ENCODE results near the gene CHKB.
"Not testable (repeated sequence)": the region's sequence is repeated elsewhere in the genome, so short reads cannot be mapped to it uniquely, and the experiment has no call there.

CHKB gene

DNA sequence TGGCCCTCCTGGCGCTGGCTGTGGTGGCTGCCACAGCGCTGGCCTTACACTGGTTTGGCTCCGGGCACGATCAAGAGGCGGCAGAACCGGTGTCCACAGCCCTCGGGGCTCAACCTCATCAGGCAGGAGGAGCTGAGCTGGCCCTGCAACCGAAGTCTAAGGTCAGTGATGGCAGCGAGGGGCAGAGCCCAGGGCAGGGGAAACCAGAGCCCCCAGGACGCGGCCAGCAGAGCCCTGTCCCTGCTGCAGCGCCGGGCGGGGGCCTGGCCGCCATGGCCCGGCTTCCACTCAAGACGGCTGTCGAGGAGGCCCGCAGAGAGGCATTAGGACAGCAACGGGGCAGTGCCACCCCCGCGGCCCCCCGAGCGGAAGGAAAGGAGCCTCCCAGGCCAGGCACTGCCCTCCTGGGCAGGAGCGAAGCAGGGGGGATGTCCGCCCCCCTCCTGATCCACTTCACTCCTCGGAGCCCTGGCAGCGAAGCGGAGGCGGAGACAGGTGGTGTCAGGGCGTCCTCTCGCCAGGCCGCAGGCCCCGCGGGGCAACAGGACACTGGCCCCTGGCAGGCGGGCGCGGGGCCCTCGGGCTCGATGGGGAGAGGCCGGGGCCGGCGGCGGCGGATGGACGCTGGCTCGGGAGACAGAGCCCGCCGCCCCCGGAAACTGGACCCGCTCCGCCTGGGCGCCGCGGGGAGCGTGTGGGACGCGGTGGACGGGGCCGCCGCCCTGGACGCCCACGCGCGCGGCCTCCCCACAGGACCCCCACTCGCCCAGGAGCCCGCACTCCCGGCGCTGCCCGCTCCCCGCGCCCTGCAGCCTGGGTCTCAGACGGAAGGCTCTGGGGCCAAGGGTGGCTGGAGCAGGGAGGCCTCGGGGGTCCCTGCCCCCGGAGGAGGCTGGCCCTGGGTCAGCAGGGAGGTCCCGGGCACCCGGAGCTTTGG lies 36.1 kb downstream of the CHKB start:
- no peak for DNase-seq

DNA sequence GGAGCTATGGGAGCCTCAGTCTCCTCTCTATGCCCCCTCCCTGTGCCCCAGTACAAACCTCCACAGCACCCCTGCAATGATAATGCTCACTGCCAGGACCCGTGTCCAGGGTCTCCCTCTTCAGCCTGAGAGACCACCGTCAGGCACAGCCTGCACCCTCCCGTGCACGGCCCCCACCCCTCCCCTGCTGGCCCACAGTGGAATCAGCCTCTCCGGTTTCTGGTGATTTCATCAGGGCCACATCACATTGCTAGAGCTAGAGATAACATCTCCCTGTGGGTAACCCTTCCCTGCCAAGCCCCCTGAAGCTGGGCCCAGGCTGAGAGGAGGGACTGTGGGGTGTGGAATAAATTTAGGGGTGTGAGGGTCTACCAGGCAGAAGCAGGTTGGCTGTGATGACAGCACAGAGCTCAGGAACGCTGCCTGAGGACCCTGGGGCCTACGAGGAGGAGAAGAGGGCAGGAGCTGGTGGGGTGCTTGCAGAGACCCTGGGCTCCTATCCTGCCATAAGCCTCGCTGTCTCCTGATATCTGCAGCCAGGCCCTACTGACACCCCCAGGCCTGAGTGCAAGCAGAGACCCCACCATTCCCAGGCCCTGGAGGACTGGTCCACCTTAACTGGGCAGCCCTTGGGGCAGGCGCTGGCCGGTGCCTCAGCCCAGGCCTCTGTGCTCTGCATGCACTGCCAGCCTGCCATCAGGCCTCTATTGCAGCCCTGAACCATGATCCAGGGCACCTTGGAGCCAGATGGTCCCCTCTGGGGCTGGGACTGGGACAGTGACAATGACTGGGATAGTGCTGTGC lies 36.9 kb downstream of the CHKB start, which contains the start of gene KLHDC7B:
KLHDC7B (plus strand) TSS at position 378 of the 804 bp plus-strand sequence; CDS start at position 723, 345 bp downstream.
- no peak for DNase-seq

DNA sequence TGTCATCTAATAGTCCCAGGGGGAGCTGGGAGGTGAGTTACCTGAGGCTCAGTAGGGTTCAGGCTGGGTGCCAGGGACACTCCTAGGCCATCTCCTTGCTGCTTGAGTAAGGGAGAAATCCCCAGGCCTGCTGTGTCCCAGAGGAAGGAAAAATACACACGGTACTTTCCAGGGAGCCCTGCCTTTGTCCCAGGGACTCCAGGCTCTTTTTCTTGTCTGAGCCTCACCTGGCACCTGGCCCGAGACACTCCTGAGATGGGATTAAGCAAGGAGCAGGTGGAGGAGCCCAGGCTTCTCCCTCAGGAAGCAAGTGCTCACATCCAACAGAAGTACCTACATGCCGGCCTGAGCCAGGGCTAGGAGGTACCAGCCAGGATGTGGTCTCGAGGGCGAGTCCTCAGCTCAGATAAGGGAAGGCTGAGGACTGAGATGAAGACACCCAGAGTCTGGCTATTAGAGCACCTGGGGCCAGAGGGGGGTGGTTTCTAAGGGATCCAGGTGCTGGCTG lies 37.8 kb downstream of the CHKB start:
- no peak for DNase-seq

DNA sequence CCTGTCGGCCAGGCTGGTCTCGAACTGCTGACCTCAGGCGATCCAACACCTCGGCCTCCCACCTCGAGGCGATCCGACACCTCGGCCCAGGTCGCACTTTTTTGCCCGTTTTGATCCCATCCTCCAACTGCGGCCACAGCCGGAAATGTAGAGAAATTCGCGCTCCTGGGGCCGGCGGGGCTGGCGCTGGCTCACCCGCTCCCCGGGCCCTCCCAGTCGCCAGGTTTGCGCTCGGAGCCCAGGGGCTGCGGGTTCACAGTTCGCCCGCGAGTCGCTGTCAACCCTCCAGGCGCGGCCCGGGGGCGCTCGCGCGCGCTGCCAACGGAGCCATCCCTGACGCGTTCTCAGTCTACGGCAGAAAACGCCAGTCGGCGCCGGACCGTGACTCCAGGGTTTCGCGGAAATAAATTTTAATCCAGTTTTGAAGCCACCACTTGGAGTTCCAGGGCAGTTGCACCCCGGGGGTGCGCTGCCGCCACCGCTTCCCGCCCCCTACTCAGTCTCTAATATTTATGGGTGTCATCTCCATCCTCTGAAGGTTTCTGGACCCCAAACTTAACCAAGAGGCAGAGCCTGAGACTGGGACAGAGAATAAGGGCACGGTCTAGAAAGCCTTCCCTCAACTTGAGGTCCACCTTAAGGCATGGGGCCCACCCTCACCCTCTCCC lies 38.4 kb downstream of the CHKB start:
- DNase-seq = no peak

DNA sequence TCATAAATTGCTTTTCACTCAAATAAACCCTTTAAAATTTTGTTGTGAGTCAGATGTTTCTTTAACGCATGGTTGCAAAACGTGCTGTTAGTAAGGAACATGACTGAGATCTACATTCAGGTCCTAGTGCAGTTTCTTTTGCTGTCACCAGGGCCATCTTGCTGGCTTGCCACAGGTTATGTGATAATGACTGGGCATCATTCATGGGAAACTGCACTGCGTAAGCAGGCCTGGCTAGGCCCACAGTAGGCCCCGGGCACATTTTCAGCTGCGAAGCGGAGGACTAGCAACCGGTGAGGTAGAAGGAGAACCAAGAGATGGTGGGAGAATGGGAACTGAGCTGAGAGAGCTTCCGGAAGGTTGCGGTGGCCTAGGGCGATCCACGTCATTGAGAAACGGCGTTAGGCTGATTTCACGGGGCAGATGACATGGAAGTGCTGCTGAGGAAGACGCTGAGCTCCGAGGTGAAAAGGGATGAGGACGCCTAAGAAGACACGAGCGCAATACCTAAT lies 40.2 kb downstream of the CHKB start:
- DNase-seq = no peak

DNA sequence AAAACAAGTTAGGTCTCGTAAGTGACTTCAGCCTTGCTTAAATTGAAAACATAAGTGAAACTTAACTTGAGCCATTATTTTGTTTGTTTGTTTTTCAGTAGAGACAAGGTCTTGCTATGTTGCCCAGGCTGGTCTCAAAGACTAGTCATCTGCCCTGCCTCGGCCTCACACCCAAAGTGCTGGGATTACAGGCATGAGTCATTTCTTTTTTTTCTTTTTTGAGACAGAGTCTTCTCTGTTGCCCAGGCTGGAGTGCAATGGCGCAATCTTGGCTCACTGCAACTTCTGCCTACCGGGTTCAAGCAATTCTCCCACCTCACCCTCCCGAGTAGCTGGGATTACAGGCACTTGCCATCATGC lies 41.0 kb downstream of the CHKB start:
- DNase-seq = not testable (repeated sequence)

DNA sequence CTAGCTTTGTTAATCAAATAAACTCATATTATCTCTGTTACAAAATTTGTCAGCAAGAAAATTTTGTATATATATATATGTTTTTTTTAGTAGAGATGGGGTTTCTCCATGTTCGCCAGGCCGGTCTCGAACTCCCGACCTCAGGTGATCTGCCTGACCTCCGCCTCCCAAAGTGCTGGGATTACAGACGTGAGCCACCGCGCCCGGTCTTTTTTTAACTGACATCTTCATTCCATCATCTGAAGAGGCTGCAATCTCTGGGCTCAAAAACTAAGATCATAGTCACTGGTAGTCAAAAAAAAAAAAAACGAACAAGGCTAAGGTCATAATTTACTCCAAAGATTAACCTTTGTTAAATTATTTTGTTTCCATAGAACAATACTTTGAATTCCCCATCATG lies 42.3 kb downstream of the CHKB start:
- DNase-seq = no peak

DNA sequence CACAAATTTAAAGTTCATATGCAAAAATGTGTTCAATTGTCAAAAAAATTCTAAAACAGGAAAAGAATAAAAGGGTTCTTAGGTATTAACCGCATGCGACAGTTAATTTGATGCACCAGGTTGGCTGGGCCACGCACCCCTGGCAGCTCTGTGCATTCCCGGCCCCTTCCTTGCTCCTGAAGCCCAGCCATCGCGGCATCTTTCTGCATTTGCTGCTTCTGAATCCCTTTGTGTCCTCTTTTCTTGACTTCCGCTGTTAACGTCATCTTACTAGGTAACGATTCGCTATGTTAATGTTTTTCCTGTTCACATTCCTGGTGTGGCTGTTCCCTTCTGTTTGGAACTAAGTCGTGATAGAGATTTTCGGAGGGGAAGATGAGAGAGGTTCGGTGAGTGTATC lies 44.9 kb downstream of the CHKB start:
- DNase-seq = no peak

DNA sequence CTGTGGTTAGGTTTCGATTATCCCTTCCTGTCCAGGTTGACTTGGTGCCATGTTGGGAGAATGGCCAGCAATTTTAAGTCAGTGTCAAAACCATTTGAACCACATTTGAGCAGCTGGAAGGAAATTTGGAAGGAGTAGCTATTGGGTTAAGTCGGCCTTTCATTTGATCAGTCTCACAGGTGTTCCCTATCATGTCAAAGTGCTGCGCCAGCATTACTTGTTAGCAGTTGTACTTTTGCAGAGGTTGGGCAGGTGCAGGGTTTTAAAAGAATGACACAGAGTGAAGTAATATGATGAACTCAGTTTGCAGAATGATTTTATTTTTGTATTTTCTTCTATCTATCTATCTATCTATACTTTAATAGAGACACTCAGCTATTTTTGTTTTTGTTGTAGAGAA lies 46.4 kb downstream of the CHKB start:
- no peak for DNase-seq

DNA sequence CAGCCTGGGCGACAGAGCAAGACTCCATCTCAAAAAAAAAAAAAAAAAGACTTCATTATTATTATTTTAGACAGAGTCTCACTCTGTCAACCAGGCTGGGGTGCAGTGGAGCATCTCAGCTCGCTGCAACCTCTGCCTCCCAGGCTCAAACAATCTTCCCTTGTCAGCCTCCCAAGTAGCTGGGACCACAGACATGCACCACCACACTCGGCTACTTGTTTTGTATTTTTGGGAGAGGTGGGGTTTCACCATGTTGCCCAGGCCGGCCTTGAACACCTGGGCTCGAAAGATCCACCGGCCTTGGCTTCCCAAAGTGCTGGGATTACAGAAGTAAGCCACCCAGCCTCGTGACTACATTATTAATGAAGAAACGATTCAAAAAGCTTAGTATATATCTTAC lies 47.5 kb downstream of the CHKB start:
- DNase-seq = no peak

DNA sequence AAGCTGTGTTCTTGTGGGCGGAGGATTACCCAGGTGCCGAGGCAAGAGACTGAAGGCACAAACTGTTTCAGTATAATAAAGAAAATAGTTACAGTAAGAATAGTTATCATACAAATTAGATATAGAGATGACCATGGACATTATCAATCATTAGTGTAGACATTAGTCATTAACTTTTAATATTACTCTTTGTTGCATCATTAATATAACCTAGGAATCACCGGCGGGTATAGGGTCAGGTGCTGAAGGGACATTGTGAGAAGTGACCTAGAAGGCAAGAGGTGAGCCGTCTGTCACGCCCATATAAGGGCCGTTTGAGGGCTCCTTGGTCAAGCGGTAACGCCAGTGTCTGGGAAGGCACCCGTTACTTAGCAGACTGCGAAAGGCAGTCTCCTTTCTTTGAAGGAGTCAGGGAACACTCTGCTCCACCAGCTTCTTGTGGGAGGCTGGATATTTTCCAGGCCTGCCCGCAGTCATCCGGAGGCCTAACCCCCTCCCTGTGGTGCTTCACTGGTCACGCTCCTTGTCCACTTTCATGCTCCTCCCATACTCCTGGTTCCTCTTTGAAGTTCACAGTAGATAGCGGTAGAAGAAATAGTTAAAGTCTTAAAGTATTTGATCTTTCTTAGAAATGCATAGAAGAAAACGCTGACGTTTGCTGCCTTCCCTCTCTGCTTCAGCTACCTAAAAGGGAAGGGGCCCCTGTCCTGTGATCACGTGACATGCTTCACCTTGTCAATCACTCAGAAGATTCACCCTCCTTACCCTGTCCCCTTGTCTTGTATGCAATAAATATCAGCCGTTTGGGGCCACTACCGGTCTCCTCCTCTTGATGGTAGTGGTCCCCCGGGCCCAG lies 48.6 kb downstream of the CHKB start:
- not testable (repeated sequence) for DNase-seq

DNA sequence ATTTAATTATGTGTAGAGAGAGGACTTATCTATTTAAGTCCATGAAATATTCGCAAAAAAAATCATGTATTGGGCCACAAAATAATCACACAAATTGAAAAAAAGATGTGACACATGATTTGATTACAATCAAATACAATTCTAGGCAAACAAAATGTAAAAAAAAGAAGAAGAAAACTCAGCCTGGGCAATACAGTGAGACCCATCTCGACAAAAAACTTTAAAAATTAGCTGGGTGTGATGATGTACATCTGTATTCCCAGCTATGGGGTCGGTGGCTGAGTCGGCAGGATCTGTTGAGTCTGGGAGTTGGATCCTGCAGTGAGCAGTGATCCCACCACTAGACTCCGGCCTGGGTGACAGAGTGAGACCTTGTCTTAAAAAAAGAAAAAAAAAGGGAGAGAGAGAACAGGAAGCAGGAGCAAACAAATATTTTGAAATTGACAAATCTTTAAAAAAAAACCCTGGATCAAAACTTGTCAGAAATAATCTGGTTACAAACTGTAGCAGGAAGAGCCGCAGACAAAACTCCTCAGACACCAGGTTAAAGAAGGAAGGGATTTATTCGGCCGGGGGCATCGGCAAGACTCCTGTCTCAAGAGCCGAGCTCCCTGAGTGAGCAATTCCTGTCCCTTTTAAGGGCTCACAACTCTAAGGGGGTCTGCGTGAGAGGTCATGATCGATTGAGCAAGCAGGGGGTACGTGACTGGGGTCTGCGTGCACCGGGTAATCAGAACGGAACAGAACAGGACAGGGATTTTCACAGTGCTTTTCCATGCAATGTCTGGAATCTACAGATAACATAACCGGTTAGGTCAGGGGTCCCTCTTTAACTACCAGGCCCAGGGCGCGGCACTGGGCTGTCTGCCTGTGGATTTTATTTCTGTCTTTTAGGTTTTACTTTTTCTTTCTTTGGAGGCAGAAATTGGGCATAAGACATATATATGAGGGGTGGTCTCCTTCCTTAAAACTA lies 49.5 kb downstream of the CHKB start:
- no peak for DNase-seq

DNA sequence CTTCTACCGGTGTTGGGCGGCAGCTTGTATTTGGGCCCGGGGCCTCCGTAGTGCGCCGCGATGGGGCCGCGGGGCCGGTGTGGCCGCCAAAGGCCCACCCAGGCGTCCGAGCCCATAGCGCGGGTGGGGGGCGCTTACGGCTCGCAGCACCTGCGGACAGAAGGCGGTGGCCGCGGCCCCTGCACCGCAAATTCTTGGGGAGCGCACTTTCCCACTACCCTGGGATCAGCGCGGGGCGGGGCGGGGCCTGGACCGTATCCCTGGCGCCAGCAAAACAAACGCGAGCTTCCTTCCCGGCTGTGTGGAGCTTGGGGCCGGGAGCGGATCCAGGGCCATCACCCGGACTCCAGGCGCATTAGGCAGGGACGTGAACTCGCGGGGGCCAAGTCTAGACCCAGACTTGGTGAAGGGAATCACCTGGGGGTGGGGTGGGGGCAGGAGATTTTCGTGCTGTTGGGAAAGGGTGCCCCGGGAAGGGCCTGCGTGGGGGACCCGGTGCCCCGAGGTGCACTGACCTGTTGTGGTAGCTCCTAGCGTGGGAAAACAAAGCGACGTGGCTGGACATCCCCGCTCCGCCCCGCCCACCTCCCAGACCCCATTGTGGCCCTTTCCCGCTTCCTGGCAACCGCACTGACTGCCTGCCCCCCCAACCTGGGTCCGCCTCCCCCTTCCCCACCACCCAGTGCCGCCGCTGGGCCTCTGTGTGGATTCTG lies 50.5 kb downstream of the CHKB start:
- DNase-seq = no peak

DNA sequence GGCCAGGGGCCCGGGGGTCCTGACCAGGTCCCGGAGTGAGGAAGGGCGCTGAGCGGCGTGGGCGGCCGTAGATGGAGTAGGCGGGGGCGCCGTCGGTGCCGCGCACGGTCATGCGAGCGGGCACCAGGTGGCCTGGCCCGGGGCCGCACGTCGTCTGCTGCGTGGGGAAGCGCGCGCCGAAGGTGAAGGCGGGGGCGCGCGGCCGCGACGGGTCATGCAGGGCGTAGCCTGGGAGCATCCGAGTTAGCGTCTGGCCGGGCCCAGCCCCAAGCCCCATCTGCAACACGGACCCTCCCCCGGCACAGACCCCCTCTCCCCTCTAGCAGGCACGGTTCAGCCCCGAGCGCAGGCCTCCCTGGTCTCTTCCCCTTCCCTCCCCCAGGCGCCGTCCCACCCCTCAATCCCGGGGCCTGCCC lies 51.1 kb downstream of the CHKB start:
- DNase-seq = no peak

DNA sequence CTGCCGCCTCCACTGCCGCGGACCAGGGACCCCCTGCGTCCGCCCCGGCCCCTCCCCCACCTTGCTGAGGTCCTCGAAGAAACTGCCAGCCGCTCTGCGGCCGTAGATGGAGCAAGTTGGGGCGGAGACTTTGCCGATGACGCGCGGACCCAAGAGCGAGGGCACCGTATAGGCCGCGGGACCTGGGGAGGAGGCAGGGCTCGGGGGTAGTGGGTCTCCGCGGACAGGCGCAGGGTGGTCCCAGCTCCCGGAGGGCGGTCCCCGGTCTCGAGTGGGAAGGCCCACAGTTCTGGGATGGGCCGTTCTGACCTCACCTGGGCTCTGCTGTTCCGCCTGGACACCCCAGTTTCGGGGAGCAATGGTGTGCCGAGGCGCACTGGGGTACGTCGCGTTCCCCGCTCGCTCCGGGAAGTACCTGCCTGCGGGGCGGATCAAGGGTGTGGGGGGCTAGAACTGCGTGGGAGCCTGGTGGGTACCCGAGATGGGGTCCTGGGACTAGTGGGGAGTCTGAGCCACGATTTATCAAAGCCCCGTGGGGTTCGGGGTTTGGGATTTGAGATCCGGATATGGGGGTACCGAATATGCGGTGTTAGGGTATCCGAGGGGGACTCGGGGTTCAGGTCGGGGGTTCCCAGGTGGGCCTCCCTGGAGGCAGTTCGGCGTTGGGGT lies 51.6 kb downstream of the CHKB start:
- DNase-seq = no peak

DNA sequence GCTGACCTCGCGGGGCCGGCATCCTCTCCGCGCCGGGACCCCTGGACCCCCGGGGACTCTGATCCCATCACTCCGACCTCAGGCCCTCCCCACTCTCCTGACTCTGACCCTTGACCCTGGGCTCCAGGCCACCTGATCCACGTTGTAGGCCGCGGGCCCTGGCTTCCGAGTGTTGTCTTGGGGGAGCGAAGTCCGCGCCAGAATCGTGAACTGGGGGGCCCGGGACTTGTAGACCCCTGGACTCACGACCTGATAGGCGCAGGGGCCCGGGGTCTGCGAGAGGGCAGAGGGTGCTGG lies 52.1 kb downstream of the CHKB start:
- DNase-seq = no peak

DNA sequence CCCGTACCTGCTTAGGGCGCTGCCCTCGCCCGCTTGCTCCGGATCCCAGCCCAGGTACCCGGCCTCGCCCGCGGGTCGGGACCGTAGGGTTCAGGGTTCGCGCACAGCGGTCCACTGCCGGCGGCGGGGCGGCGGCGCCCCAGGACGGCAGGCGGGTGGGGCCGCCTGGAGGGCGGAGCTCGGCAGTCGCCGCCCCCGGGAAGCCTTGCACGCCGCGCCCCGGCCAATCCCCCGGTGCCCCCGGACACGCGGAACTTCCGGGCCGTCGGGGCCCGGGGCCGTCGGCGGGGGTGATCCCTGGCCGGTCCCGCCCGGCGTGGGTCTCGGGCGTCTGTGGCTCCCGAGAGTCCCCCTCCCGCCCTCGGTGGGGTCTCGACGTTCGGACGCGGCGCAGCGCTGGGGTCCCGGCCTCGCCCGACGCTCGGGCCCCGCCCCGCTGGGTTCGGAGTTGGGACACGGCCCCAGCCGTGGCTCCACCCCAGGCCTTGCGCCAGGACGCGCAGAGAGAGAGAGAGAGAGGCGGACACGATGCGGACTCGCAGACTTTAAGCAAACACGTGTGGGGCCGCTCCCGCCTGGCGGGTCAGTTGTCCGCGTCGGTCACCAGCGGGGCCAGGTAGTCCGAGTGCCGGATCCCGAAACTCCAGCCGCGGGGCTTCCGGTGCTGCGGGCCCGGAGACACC lies 52.6 kb downstream of the CHKB start, which contains the start of gene TYMP:
TYMP (minus strand) TSS at position 116 of the 683 bp plus-strand sequence. CDS start 303 bp downstream, outside the sequence.
- no peak for DNase-seq

DNA sequence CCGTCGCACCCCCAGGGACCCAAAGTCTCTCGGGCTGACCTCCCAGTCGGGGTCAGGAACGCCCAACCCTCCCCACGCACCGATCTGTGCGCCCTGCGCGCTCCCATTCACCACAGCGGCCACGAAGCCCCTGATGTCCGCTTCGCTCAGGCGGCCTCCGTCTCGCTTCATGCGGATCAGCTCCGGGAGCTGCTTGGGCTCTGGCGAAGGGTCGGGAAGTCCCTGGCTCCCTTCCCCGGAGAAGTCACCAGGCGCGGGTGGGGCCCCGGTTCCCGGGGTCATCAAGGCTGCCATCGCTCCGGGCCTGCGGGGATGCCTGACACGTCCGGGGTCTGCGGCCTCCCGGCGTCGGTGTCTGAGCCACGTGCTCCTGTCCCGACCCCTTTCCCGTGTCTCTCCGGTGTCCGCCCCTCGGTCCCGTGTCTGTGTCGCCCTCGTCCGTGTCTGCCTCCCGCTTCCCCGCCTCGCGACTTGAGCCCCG lies 53.2 kb downstream of the CHKB start:
- no peak for DNase-seq

Data from NCI-H2029 (cell line).